Ascending aorta (tissue), 2 donors: ENCODE measurements around the gene HMGN3. TPM values are rescaled to one million over a fixed set of nuclear protein-coding genes. Genes with fewer than 3 reads are reported as not detected.

Experiments
- DNase-seq, 2 donors: peaks; one replicate each; pipeline ENCODE4 v3.0.0-alpha.2; 2019; ENCODE audit warnings: low spot score in 2 of 2
- H3K27ac ChIP-seq, 2 donors: fragments of 200-600 bp; sonication (generic); one replicate each; pipeline ENCODE4 v1.5.1; 2016 to 2017; ENCODE audit warnings: mild to moderate bottlenecking in 1 of 2
- H3K27me3 ChIP-seq: fragments of 200-600 bp; sonication (generic); one replicate; pipeline ENCODE4 v1.5.1; 2017
- H3K36me3 ChIP-seq, 2 donors: fragments of 200-600 bp; sonication (generic); one replicate each; pipeline ENCODE4 v1.5.1; 2016
- H3K4me1 ChIP-seq, 2 donors: fragments of 200-600 bp; sonication (generic); one replicate each; pipeline ENCODE4 v1.5.1; 2016 to 2017; ENCODE audit warnings: mild to moderate bottlenecking in 1 of 2
- H3K4me3 ChIP-seq, 2 donors: fragments of 200-600 bp; sonication (generic); one replicate each; pipeline ENCODE4 v1.5.1; 2016 to 2017; ENCODE audit warnings: mild to moderate bottlenecking in 1 of 2
- H3K9me3 ChIP-seq, 2 donors: fragments of 200-600 bp; sonication (generic); one replicate each; pipeline ENCODE4 v1.5.1; 2016
- CTCF ChIP-seq, 3 experiments: fragments of 200-600 bp in 2 of 3; fragments of 450-650 bp in 1 of 3; sonication (generic) in 2 of 3; IDR thresholded peaks; one replicate each; pipeline ENCODE4 v1.5.1; 2016 to 2019; ENCODE audit warnings: antibody characterized with exemption in 3 of 3, mild to moderate bottlenecking in 1 of 3, moderate library complexity in 1 of 3
- intact Hi-C: fragments of 100-400 bp; cut with DNase I; formaldehyde crosslinking; loops from one replicate; pipeline ENCODE4 v1.15.1; 2023
- total RNA-seq: library from RNA; depleted of rRNA; stranded (reverse); fragments of >200 nt; gene quantifications from one replicate; pipeline ENCODE4 v1.1.0, GENCODE V29; 2016

HMGN3 gene
- total RNA-seq, 1 donor from 2014 or later: 32.7 TPM

- no peaks in the 10 kb centered on the region for H3K36me3 ChIP-seq
- no peak overlapping the region for H3K27ac ChIP-seq
- H3K9me3 ChIP-seq: no peaks in the 10 kb centered on the region
- intact Hi-C loops: no loop called here
- no peaks in the 10 kb centered on the region for H3K27me3 ChIP-seq
- H3K4me3 ChIP-seq: no peak overlapping the region
- no peak for DNase-seq
- no peak for TF ChIP-seq CTCF (IDR thresholded peaks at IDR 0.05)
- H3K4me1 ChIP-seq: no peaks in the 10 kb centered on the region
These were observed 5.2 kb upstream of the HMGN3 start for GRCh38 chr6:79239536-79240168.

DNA sequence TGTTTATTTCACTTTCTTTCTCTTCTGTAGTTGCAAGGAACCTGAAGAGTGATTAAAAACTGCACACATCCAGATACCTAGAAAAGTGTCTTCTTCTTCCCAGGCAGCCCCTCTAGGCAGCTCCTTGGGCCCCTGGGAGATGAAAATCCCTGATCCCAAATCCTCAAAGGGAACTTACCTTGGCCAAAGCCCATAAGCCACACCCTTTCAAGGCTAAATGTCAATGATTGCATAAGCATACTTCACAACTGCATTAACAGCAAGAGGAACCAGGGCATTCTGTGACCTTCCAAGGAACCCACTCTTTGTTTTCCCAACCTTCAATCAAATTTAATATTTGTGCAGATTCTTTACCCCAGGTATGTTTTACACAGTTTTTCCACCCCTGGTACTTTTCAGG lies 4.4 kb upstream of the HMGN3 start:
- no peaks in the 10 kb centered on the region for H3K36me3 ChIP-seq
- no peak overlapping the region for H3K27ac ChIP-seq
- no peaks in the 10 kb centered on the region for H3K4me1 ChIP-seq
- H3K27me3 ChIP-seq: no peaks in the 10 kb centered on the region
- TF ChIP-seq CTCF (IDR thresholded peaks at IDR 0.05): no peak
- intact Hi-C loops: no loop called here
- H3K9me3 ChIP-seq: no peaks in the 10 kb centered on the region
- DNase-seq: no peak
- H3K4me3 ChIP-seq: no peak overlapping the region

- TF ChIP-seq CTCF (IDR thresholded peaks at IDR 0.05): no peak
- no peak for DNase-seq
- no peak overlapping the region for H3K27ac ChIP-seq
- no peaks in the 10 kb centered on the region for H3K9me3 ChIP-seq
- H3K36me3 ChIP-seq: no peaks in the 10 kb centered on the region
- no peak overlapping the region for H3K4me3 ChIP-seq
- intact Hi-C loops: no loop called here
- H3K27me3 ChIP-seq: no peaks in the 10 kb centered on the region
- H3K4me1 ChIP-seq: peaks cover 0 to 5% of the 10 kb centered on the region in 2 donors
These were observed 2.2 kb upstream of the HMGN3 start for GRCh38 chr6:79236711-79237110.

DNA sequence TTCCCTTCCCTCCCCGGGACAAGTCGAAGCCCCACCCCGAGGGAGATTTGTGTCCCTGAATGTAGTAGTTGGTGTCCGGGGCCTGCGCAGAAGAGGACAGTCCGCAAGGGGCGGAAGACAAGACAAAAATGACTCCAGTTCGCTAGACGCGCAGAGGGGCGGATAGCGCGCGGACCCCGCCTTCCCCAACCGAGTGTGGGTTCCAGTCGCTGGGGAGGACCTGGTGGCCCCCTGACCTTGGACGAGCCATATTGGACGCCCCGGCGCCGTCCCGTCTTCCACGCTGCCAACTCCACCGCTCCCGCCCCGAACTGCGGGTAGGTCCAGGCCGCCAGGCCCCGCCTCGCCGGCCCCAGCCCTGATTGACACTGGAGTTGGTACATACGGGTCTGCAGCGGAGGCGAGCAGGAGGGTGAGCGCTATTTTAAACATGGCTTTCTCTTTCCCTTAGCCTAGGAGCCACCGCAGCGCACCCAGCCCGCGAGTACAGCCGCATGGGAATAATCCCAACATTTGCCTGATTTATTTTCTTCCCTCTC lies 802 bp downstream of the HMGN3 start:
- peak; percentile 15 to 34 (median 19) for TF ChIP-seq CTCF (IDR thresholded peaks at IDR 0.05)

GRCh38 chr6:79232696-79233462 lies 1.6 kb downstream of the HMGN3 start:
- Histone ChIP-seq H3K27me3 (no peaks in the 10 kb centered on the region), H3K4me3 (peak overlapping the region; percentile 81 to 85), H3K27ac (peak overlapping the region; percentile 76 to 88), H3K4me1 (peaks cover 0 to 5% of the 10 kb centered on the region in 2 donors), H3K9me3 (no peaks in the 10 kb centered on the region), H3K36me3 (no peaks in the 10 kb centered on the region)
- no peak for DNase-seq
- intact Hi-C loops: loop anchor here (5.0 kb wide), 1 partner anchor 304 kb away; the partner anchor contains the start of gene LCA5
- no peak for TF ChIP-seq CTCF (IDR thresholded peaks at IDR 0.05)

More for the DNA sequence above, 802 bp downstream of the HMGN3 start:
- Histone ChIP-seq H3K27me3 (no peaks in the 10 kb centered on the region), H3K36me3 (no peaks in the 10 kb centered on the region), H3K4me1 (peaks cover 0 to 5% of the 10 kb centered on the region in 2 donors), H3K9me3 (no peaks in the 10 kb centered on the region), H3K4me3 (peak overlapping the region; percentile 81 to 85), H3K27ac (peak overlapping the region; percentile 76 to 88)
- peak; percentile 57 to 94 for DNase-seq
- intact Hi-C loops: loop anchor here (1.0 to 5.0 kb wide), 2 partner anchors 155 to 304 kb away; partner anchors contain the start of genes LCA5 and PHIP
